Measurements from ENCODE around the gene SPTSSA. TPM values are rescaled to one million over a fixed set of nuclear protein-coding genes. Genes with fewer than 3 reads are reported as not detected.

SPTSSA gene
- total RNA-seq, 1 donor from 2014 or later, result 26.6 TPM

DNA sequence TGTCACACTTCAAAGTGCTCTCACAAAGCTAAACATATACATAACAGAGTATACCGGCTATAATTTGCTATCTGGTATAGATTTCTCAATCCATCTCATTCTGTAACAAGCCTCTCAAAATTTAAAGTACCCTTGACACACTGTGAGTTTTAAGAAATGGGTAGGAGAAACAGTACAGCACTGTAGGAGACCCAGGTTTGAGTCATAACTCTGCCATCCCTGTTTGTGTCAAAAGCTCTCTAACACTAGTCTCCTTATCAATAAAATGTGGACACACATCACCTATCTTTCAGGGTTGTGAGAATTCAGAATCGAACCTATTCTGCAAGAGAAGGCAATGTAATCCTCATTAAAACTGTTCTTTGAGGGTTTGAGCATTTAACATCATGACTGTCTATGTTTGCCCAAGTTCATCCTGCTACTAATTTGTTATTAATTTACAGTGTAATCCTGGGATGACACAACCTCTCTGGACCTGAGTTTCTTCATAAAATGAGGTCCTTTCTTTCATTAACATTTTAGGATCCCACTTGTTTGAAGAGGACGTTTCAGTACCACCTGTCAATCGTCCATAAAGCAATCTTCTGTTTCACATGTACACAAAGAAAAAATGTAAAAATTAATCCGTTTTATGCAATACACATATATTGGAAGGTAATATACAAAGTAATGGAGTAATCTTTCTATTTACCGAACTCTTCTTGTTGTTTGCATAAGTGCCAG lies 12.1 kb downstream of the SPTSSA start:
- Histone ChIP-seq H3K4me1 (ENCODE audit: insufficient read depth, low read length) (no peaks in the 10 kb centered on the region), H3K4me3 (ENCODE audit: insufficient read depth, low read depth, low read length) (no peak overlapping the region), H3K9me3 (ENCODE audit: insufficient read depth, low read depth, low read length) (no peaks in the 10 kb centered on the region), H2AFZ (ENCODE audit: low read depth, low read length) (no peak overlapping the region), H3K79me2 (ENCODE audit: insufficient read depth, low read length) (peaks cover 86% of the 10 kb centered on the region), H3K36me3 (ENCODE audit: insufficient read depth, low read length) (peaks cover 4% of the 10 kb centered on the region), H3K27ac (ENCODE audit: low read depth, low read length) (no peak overlapping the region), H3K9ac (ENCODE audit: low read length) (no peak overlapping the region), H3K27me3 (ENCODE audit: insufficient read depth, low read length) (no peaks in the 10 kb centered on the region), H4K20me1 (ENCODE audit: insufficient read depth, low read length) (peaks cover 73% of the 10 kb centered on the region), H3K4me2 (ENCODE audit: low read length) (no peak overlapping the region)
- TF ChIP-seq, protein P1, sequence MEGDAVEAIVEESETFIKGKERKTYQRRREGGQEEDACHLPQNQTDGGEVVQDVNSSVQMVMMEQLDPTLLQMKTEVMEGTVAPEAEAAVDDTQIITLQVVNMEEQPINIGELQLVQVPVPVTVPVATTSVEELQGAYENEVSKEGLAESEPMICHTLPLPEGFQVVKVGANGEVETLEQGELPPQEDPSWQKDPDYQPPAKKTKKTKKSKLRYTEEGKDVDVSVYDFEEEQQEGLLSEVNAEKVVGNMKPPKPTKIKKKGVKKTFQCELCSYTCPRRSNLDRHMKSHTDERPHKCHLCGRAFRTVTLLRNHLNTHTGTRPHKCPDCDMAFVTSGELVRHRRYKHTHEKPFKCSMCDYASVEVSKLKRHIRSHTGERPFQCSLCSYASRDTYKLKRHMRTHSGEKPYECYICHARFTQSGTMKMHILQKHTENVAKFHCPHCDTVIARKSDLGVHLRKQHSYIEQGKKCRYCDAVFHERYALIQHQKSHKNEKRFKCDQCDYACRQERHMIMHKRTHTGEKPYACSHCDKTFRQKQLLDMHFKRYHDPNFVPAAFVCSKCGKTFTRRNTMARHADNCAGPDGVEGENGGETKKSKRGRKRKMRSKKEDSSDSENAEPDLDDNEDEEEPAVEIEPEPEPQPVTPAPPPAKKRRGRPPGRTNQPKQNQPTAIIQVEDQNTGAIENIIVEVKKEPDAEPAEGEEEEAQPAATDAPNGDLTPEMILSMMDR (IDR thresholded peaks at IDR 0.05; ENCODE audit: insufficient read depth, low read depth, low read length), result no peak
- TF ChIP-seq EZH2 (IDR thresholded peaks at IDR 0.05; ENCODE audit: insufficient read depth, low read length), result no peak
- H3K4me1 Mint-ChIP-seq (ENCODE audit: low read depth, unreplicated experiment), result peaks cover 7% of the 10 kb centered on the region
- H3K36me3 Mint-ChIP-seq (ENCODE audit: low read depth, unreplicated experiment), result peaks cover 7% of the 10 kb centered on the region
- H3K27ac Mint-ChIP-seq (ENCODE audit: unreplicated experiment), result no peak overlapping the region
- H3K9me3 Mint-ChIP-seq (ENCODE audit: unreplicated experiment), result no peaks in the 10 kb centered on the region
- FAIRE-seq, result no peak
- no peak overlapping the region for H3K4me3 Mint-ChIP-seq (ENCODE audit: unreplicated experiment)
- no peaks in the 10 kb centered on the region for H3K27me3 Mint-ChIP-seq (ENCODE audit: low read depth, unreplicated experiment)
- DNase-seq (ENCODE audit: low read depth), result no peak

DNA sequence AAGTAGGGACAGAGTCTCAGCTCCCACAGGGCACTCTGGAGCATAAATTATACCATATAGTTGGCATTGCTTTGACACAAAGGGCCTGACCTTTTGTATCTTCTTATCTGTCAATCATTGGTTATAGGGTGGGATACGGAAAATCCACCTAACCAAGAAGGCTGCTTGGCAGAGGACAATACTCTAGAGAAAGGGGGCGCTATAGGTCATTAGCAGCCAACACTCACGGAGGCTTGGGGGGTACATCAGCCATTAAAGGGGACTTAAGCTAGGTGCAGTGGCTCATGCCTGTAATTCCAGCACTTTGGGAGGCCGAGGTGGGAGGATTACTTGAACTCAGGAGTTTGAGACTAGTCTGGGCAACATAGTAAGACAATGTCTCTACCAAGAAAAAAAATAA lies 22.9 kb downstream of the SPTSSA start:
- peaks cover 3% of the 10 kb centered on the region for H3K36me3 ChIP-seq (ENCODE audit: insufficient read depth, low read length)
- Mint-ChIP-seq H3K27ac (ENCODE audit: unreplicated experiment) (no peak overlapping the region), H3K4me3 (ENCODE audit: unreplicated experiment) (no peak overlapping the region), H3K27me3 (ENCODE audit: low read depth, unreplicated experiment) (no peaks in the 10 kb centered on the region), H3K9me3 (ENCODE audit: unreplicated experiment) (no peaks in the 10 kb centered on the region), H3K36me3 (ENCODE audit: low read depth, unreplicated experiment) (peaks cover 8% of the 10 kb centered on the region), H3K4me1 (ENCODE audit: low read depth, unreplicated experiment) (peaks cover 21% of the 10 kb centered on the region)
- H3K27ac ChIP-seq (ENCODE audit: low read depth, low read length), result no peak overlapping the region
- DNase-seq (ENCODE audit: low read depth), result no peak
- no peak for FAIRE-seq
- H3K9ac ChIP-seq (ENCODE audit: low read length), result no peak overlapping the region
- peaks cover 54% of the 10 kb centered on the region for H3K79me2 ChIP-seq (ENCODE audit: insufficient read depth, low read length)
- TF ChIP-seq, protein P1 (IDR thresholded peaks at IDR 0.05; ENCODE audit: insufficient read depth, low read depth, low read length), result no peak
- TF ChIP-seq EZH2 (IDR thresholded peaks at IDR 0.05; ENCODE audit: insufficient read depth, low read length), result no peak
- peaks cover 64% of the 10 kb centered on the region for H4K20me1 ChIP-seq (ENCODE audit: insufficient read depth, low read length)
- no peak overlapping the region for H3K4me3 ChIP-seq (ENCODE audit: insufficient read depth, low read depth, low read length)
- no peak overlapping the region for H3K4me2 ChIP-seq (ENCODE audit: low read length)
- peaks cover 12% of the 10 kb centered on the region for H3K4me1 ChIP-seq (ENCODE audit: insufficient read depth, low read length)
- H3K27me3 ChIP-seq (ENCODE audit: insufficient read depth, low read length), result no peaks in the 10 kb centered on the region
- H2AFZ ChIP-seq (ENCODE audit: low read depth, low read length), result no peak overlapping the region
- H3K9me3 ChIP-seq (ENCODE audit: insufficient read depth, low read depth, low read length), result no peaks in the 10 kb centered on the region

GRCh38 chr14:34438438-34438837 lies 23.6 kb downstream of the SPTSSA start:
- Mint-ChIP-seq H3K27me3 (ENCODE audit: low read depth, unreplicated experiment) (no peaks in the 10 kb centered on the region), H3K27ac (ENCODE audit: unreplicated experiment) (no peak overlapping the region), H3K36me3 (ENCODE audit: low read depth, unreplicated experiment) (peaks cover 8% of the 10 kb centered on the region), H3K4me1 (ENCODE audit: low read depth, unreplicated experiment) (peaks cover 21% of the 10 kb centered on the region), H3K4me3 (ENCODE audit: unreplicated experiment) (no peak overlapping the region), H3K9me3 (ENCODE audit: unreplicated experiment) (no peaks in the 10 kb centered on the region)
- peaks cover 54% of the 10 kb centered on the region for H3K79me2 ChIP-seq (ENCODE audit: insufficient read depth, low read length)
- H3K9me3 ChIP-seq (ENCODE audit: insufficient read depth, low read depth, low read length), result no peaks in the 10 kb centered on the region
- H3K4me2 ChIP-seq (ENCODE audit: low read length), result no peak overlapping the region
- no peaks in the 10 kb centered on the region for H3K27me3 ChIP-seq (ENCODE audit: insufficient read depth, low read length)
- H2AFZ ChIP-seq (ENCODE audit: low read depth, low read length), result no peak overlapping the region
- H3K36me3 ChIP-seq (ENCODE audit: insufficient read depth, low read length), result peaks cover 3% of the 10 kb centered on the region
- TF ChIP-seq, protein P1 (IDR thresholded peaks at IDR 0.05; ENCODE audit: insufficient read depth, low read depth, low read length), result no peak
- TF ChIP-seq EZH2 (IDR thresholded peaks at IDR 0.05; ENCODE audit: insufficient read depth, low read length), result no peak
- DNase-seq (ENCODE audit: low read depth) (no peak), FAIRE-seq (no peak)
- peaks cover 12% of the 10 kb centered on the region for H3K4me1 ChIP-seq (ENCODE audit: insufficient read depth, low read length)
- no peak overlapping the region for H3K27ac ChIP-seq (ENCODE audit: low read depth, low read length)
- H3K4me3 ChIP-seq (ENCODE audit: insufficient read depth, low read depth, low read length), result no peak overlapping the region
- H3K9ac ChIP-seq (ENCODE audit: low read length), result no peak overlapping the region
- H4K20me1 ChIP-seq (ENCODE audit: insufficient read depth, low read length), result peaks cover 64% of the 10 kb centered on the region

All from astrocyte (in vitro differentiated cells and primary cell).